HepG2 (cell line): ENCODE measurements around the gene TMEM95. TPM values are rescaled to one million over a fixed set of nuclear protein-coding genes. Genes with fewer than 3 reads are reported as not detected.
A peak's percentile ranks its signal among the peaks of the same experiment; 100 is the strongest.

Experiments
- AGO1 ChIP-seq: fragments of 200-400 bp; formaldehyde crosslinking; IDR thresholded peaks from 2 replicates; pipeline ENCODE4 v1.6.1; 2017; ENCODE audit warnings: mild to moderate bottlenecking, low read depth, low read length, moderate library complexity; ENCODE audit not compliant: poor library complexity, severe bottlenecking
- AKAP8 ChIP-seq: sonication (generic); formaldehyde crosslinking; IDR thresholded peaks from 2 replicates; pipeline ENCODE4 v1.5.1; 2020; ENCODE audit warnings: mild to moderate bottlenecking, missing genetic modification reagents
- BCLAF1 ChIP-seq: fragments of 450-650 bp; IDR thresholded peaks from 2 replicates; pipeline ENCODE4 v1.6.1; 2017; ENCODE audit warnings: mild to moderate bottlenecking
- CENPBD1 ChIP-seq: sonication (generic); formaldehyde crosslinking; IDR thresholded peaks from 2 replicates; pipeline ENCODE4 v1.8.0; 2022; ENCODE audit warnings: missing genetic modification reagents, low read depth, mild to moderate bottlenecking, borderline replicate concordance
- GATAD1 ChIP-seq: IDR thresholded peaks from 2 replicates; pipeline ENCODE4 v1.6.1; 2016; ENCODE audit warnings: missing genetic modification reagents, missing compliant biosample characterization
- MXD3 ChIP-seq: IDR thresholded peaks from 2 replicates; pipeline ENCODE4 v1.6.1; 2016; ENCODE audit warnings: mild to moderate bottlenecking, missing biosample characterization, missing genetic modification reagents
- POLR2G ChIP-seq: fragments of 200-400 bp; formaldehyde crosslinking; IDR thresholded peaks from 2 replicates; pipeline ENCODE4 v1.6.1; 2018; ENCODE audit warnings: mild to moderate bottlenecking, low read depth, low read length, moderate library complexity
- THAP11 ChIP-seq: IDR thresholded peaks from 2 replicates; pipeline ENCODE4 v1.6.1; 2016; ENCODE audit warnings: missing biosample characterization, missing genetic modification reagents
- ZC3H13 ChIP-seq: sonication (generic); formaldehyde crosslinking; IDR thresholded peaks from 2 replicates; pipeline ENCODE4 v1.8.1; 2023; ENCODE audit warnings: mild to moderate bottlenecking, missing genetic modification reagents, moderate library complexity
- ZNF484 ChIP-seq: sonication (generic); formaldehyde crosslinking; IDR thresholded peaks from 2 replicates; pipeline ENCODE4 v1.5.1; 2020; ENCODE audit warnings: mild to moderate bottlenecking, low read depth, missing genetic modification reagents, borderline replicate concordance
- polyA plus RNA-seq, 8 experiments: library from polyadenylated mRNA; depleted of rRNA in 3 of 8; stranded (reverse) in 7 of 8; unstranded in 1 of 8; fragments of >200 nt; fragmentation: Illumina TruSeq in 4 of 8; extraction: Trizol in 4 of 8; gene quantifications; 2 replicates each; pipeline versions ENCODE4 v1.2.1 to v1.2.3, GENCODE V29; 2011 to 2016; ENCODE audit warnings: low read depth in 4 of 8, missing spikeins in 1 of 8, mixed read lengths in 1 of 8; ENCODE audit not compliant: insufficient read depth in 1 of 8
- total RNA-seq, 5 experiments: library from RNA; depleted of rRNA; stranded (reverse); fragments of >200 nt; fragmentation: Illumina TruSeq; extraction: Trizol; gene quantifications; 2 replicates each; pipeline ENCODE4 v1.2.3, GENCODE V29; 2016; ENCODE audit warnings: low read depth in 1 of 5

Gene TMEM95
- total and polyA plus RNA-seq, 2 of the 13 experiments (the other 11 are each of a cell fraction or from before 2014, with no cell fraction given), result not detected

GRCh38 chr17:7347630-7348477, 7.1 kb upstream of the TMEM95 start (continued):
- TF ChIP-seq BCLAF1 (no peak), MXD3 (CRISPR knock-in tag) (no peak), AKAP8 (CRISPR knock-in tag) (peak; percentile 92), AGO1 (peak; percentile 68), ZNF484 (CRISPR knock-in tag) (no peak), GATAD1 (no peak), CENPBD1 (CRISPR knock-in tag) (no peak), THAP11 (no peak), ZC3H13 (CRISPR knock-in tag) (peak; percentile 42; the same call in 1 of the 2 replicates), POLR2G (peak; percentile 24; the same call in 1 of the 2 replicates)
